HG02798 (cell line): Measurements from ENCODE around the gene RHEX.
"Not testable (repeated sequence)": the region's sequence is repeated elsewhere in the genome, so short reads cannot be mapped to it uniquely, and the experiment has no call there.

Experiments
- ATAC-seq: cut with Tn5 transposase; IDR thresholded peaks from one replicate; pipeline ENCODE4 v1.9.1; 2021; ENCODE audit warnings: mild to moderate bottlenecking; ENCODE audit not compliant: unreplicated experiment, poor library complexity

Gene RHEX

GRCh38 chr1:206055639-206056323 is 2.8 kb downstream of the RHEX start:
- ATAC-seq: not testable (repeated sequence)

- not testable (repeated sequence) for ATAC-seq
Observed at GRCh38 chr1:206058289-206058926, 5.4 kb downstream of the RHEX start.

- no peak for ATAC-seq
Observed at GRCh38 chr1:206058927-206059292, 5.9 kb downstream of the RHEX start.

GRCh38 chr1:206059355-206059915 is 6.5 kb downstream of the RHEX start:
- ATAC-seq: no peak

GRCh38 chr1:206060844-206061243 is 7.9 kb downstream of the RHEX start:
- no peak for ATAC-seq

- ATAC-seq: no peak
Observed at GRCh38 chr1:206062464-206062863, 9.5 kb downstream of the RHEX start.

GRCh38 chr1:206064001-206064400 is 11.0 kb downstream of the RHEX start:
- not testable (repeated sequence) for ATAC-seq

- ATAC-seq: not testable (repeated sequence)
Observed at GRCh38 chr1:206064501-206064900, 11.5 kb downstream of the RHEX start.

GRCh38 chr1:206065547-206066145 is 12.7 kb downstream of the RHEX start:
- no peak for ATAC-seq

GRCh38 chr1:206066479-206067171 is 13.7 kb downstream of the RHEX start:
- peak; percentile 87 for ATAC-seq

- no peak for ATAC-seq
Observed at GRCh38 chr1:206067486-206068227, 14.7 kb downstream of the RHEX start.

- ATAC-seq: no peak
Observed at GRCh38 chr1:206068314-206068713, 15.3 kb downstream of the RHEX start.

GRCh38 chr1:206070627-206071304 is 17.8 kb downstream of the RHEX start:
- ATAC-seq: no peak

- no peak for ATAC-seq
Observed at GRCh38 chr1:206074839-206075238, 21.9 kb downstream of the RHEX start.

GRCh38 chr1:206075786-206076755 is 23.1 kb downstream of the RHEX start:
- no peak for ATAC-seq

GRCh38 chr1:206079135-206079534 is 26.2 kb downstream of the RHEX start:
- ATAC-seq: no peak

- no peak for ATAC-seq
Observed at GRCh38 chr1:206080026-206080820, 27.2 kb downstream of the RHEX start.

GRCh38 chr1:206081856-206082255 is 28.9 kb downstream of the RHEX start:
- ATAC-seq: no peak
